Tibial nerve (tissue), 4 donors: ENCODE data around the gene TMPRSS11B.

Experiments used
- EP300 ChIP-seq, 2 donors: sonication (generic); formaldehyde crosslinking; IDR thresholded peaks; one replicate each; pipeline ENCODE4 v1.6.1; 2017; ENCODE audit warnings: antibody characterized with exemption in 2 of 2, mild to moderate bottlenecking in 1 of 2
- POLR2A ChIP-seq, 2 donors: fragments of 450-650 bp; IDR thresholded peaks; one replicate each; pipeline ENCODE4 v1.6.1; 2017; ENCODE audit warnings: antibody characterized with exemption in 2 of 2, mild to moderate bottlenecking in 2 of 2, moderate library complexity in 2 of 2
- TF ChIP-seq, protein P1 (sequence below), 5 experiments: fragments of 200-600 bp in 3 of 5; fragments of 450-650 bp in 2 of 5; sonication (generic) in 3 of 5; IDR thresholded peaks; one replicate each; pipeline ENCODE4 v1.5.1; 2016 to 2019; ENCODE audit warnings: antibody characterized with exemption in 5 of 5, mild to moderate bottlenecking in 3 of 5, moderate library complexity in 2 of 5

GRCh38 chr4:68184923-68185322, 60.6 kb downstream of the TMPRSS11B start:
- TF ChIP-seq, protein P1, sequence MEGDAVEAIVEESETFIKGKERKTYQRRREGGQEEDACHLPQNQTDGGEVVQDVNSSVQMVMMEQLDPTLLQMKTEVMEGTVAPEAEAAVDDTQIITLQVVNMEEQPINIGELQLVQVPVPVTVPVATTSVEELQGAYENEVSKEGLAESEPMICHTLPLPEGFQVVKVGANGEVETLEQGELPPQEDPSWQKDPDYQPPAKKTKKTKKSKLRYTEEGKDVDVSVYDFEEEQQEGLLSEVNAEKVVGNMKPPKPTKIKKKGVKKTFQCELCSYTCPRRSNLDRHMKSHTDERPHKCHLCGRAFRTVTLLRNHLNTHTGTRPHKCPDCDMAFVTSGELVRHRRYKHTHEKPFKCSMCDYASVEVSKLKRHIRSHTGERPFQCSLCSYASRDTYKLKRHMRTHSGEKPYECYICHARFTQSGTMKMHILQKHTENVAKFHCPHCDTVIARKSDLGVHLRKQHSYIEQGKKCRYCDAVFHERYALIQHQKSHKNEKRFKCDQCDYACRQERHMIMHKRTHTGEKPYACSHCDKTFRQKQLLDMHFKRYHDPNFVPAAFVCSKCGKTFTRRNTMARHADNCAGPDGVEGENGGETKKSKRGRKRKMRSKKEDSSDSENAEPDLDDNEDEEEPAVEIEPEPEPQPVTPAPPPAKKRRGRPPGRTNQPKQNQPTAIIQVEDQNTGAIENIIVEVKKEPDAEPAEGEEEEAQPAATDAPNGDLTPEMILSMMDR (IDR thresholded peaks at IDR 0.05), result no peak
- no peak for TF ChIP-seq POLR2A (IDR thresholded peaks at IDR 0.05)
- TF ChIP-seq EP300 (IDR thresholded peaks at IDR 0.05), result no peak
